SK-N-SH (cell line): ENCODE results near the gene MGAT5. TPM values are rescaled to one million over a fixed set of nuclear protein-coding genes. Genes with fewer than 3 reads are reported as not detected.

ENCODE experiments used
- CTCF ChIA-PET: fragments of 300-600, 350-600 bp; formaldehyde crosslinking; extraction: SDS; loops from one replicate; lab custom pipeline; 2021; lab: Yijun Ruan, JAX
- POLR2A ChIA-PET: fragments of 350-600 bp; sonication (Branson Sonifier 250); formaldehyde crosslinking; extraction: SDS; loops from one replicate; lab custom pipeline; 2020; ENCODE audit warnings: antibody characterized with exemption, inconsistent platforms; lab: Yijun Ruan, JAX
- DNase-seq: peaks from one replicate; pipeline ENCODE4 v3.0.0; 2012
- H2AFZ ChIP-seq: fragments of 200-600 bp; sonication (generic); 2 replicates; pipeline ENCODE4 v1.8.1; 2016; ENCODE audit warnings: antibody characterized with exemption, mild to moderate bottlenecking, low read depth
- H3F3A ChIP-seq: fragments of 200-600 bp; sonication (generic); replicated peaks from 2 replicates; pipeline ENCODE3; 2016; ENCODE audit warnings: antibody characterized with exemption, mild to moderate bottlenecking; ENCODE audit not compliant: insufficient read depth
- H3K27ac ChIP-seq, 2 experiments: fragments of 200-500 bp in 1 of 2; fragments of 200-600 bp in 1 of 2; sonication (Bioruptor generic) in 1 of 2; sonication (generic), shearing (Covaris generic) in 1 of 2; 2 replicates each; pipeline versions ENCODE4 v1.5.1 to v1.6.1; 2014 to 2016; ENCODE audit warnings: low read depth in 2 of 2, inconsistent platforms in 1 of 2, low read length in 1 of 2, mild to moderate bottlenecking in 1 of 2, mixed read lengths in 1 of 2
- H3K27me3 ChIP-seq: fragments of 200-600 bp; sonication (generic), shearing (Covaris generic); 2 replicates; pipeline ENCODE4 v1.6.1; 2016; ENCODE audit warnings: mixed run types; ENCODE audit not compliant: insufficient read depth
- H3K36me3 ChIP-seq, 2 experiments: fragments of 200-500 bp in 1 of 2; fragments of 200-600 bp in 1 of 2; sonication (Bioruptor generic) in 1 of 2; sonication (generic) in 1 of 2; replicated peaks in 1 of 2; 2 replicates each; pipeline versions ENCODE3 to v1.5.1; 2014 to 2016; ENCODE audit warnings: low read length in 1 of 2, mild to moderate bottlenecking in 1 of 2; ENCODE audit not compliant: insufficient read depth in 2 of 2, control insufficient read depth in 1 of 2
- H3K4me1 ChIP-seq, 2 experiments: fragments of 200-500 bp in 1 of 2; fragments of 200-600 bp in 1 of 2; sonication (Bioruptor generic) in 1 of 2; sonication (generic), shearing (Covaris generic) in 1 of 2; 2 replicates each; pipeline versions ENCODE4 v1.5.1 to v1.6.1; 2014 to 2016; ENCODE audit warnings: low read depth in 1 of 2, low read length in 1 of 2, mixed run types in 1 of 2; ENCODE audit not compliant: insufficient read depth in 2 of 2, control insufficient read depth in 1 of 2
- H3K4me2 ChIP-seq: fragments of 200-600 bp; sonication (generic), shearing (Covaris generic); 2 replicates; pipeline ENCODE4 v1.6.1; 2017; ENCODE audit warnings: mixed run types
- H3K4me3 ChIP-seq, 2 experiments: fragments of 200-500 bp in 1 of 2; fragments of 200-600 bp in 1 of 2; sonication (Bioruptor generic) in 1 of 2; sonication (generic), shearing (Covaris generic) in 1 of 2; 2 replicates each; pipeline versions ENCODE4 v1.5.1 to v1.8.1; 2014 to 2016; ENCODE audit warnings: low read depth in 2 of 2, inconsistent platforms in 1 of 2, low read length in 1 of 2, mild to moderate bottlenecking in 1 of 2, mixed read lengths in 1 of 2, moderate library complexity in 1 of 2
- H3K79me2 ChIP-seq: fragments of 200-600 bp; sonication (generic); 2 replicates; pipeline ENCODE4 v1.8.1; 2017; ENCODE audit warnings: mild to moderate bottlenecking; ENCODE audit not compliant: insufficient read depth
- H3K9ac ChIP-seq: fragments of 200-600 bp; sonication (generic); 2 replicates; pipeline ENCODE4 v1.6.1; 2017; ENCODE audit warnings: mixed run types
- H3K9me2 ChIP-seq: fragments of 200-600 bp; sonication (generic); 2 replicates; pipeline ENCODE4 v1.6.1; 2017; ENCODE audit warnings: mixed run types
- H3K9me3 ChIP-seq: fragments of 200-600 bp; sonication (generic); 2 replicates; pipeline ENCODE4 v1.6.1; 2017; ENCODE audit warnings: mixed run types, mild to moderate bottlenecking, moderate library complexity
- H4K20me1 ChIP-seq: fragments of 200-600 bp; sonication (generic); 2 replicates; pipeline ENCODE4 v1.6.1; 2017; ENCODE audit warnings: mild to moderate bottlenecking, mixed run types; ENCODE audit not compliant: insufficient read depth
- ELF1 ChIP-seq: IDR thresholded peaks from 2 replicates; pipeline ENCODE4 v1.4.0; 2012
- EZH2phosphoT487 ChIP-seq: fragments of 200-600 bp; sonication (generic); IDR thresholded peaks from 2 replicates; pipeline ENCODE4 v1.6.1; 2017; ENCODE audit warnings: low read depth, mixed run types, mild to moderate bottlenecking, antibody characterized with exemption, moderate library complexity, borderline replicate concordance
- FOXM1 ChIP-seq: IDR thresholded peaks from 2 replicates; pipeline ENCODE4 v1.4.0; 2012; ENCODE audit warnings: low read depth, mild to moderate bottlenecking
- GABPA ChIP-seq: IDR thresholded peaks from 2 replicates; pipeline ENCODE4 v1.4.0; 2012; ENCODE audit warnings: low read depth, mild to moderate bottlenecking
- GATA2 ChIP-seq: sonication (generic); formaldehyde crosslinking; IDR thresholded peaks from 2 replicates; pipeline ENCODE4 v1.5.0; 2020; ENCODE audit warnings: mild to moderate bottlenecking, missing genetic modification reagents
- NRF1 ChIP-seq: IDR thresholded peaks from 2 replicates; pipeline ENCODE4 v1.6.1; 2012; ENCODE audit warnings: low read depth, mild to moderate bottlenecking, low read length
- REST ChIP-seq: IDR thresholded peaks from 2 replicates; pipeline ENCODE4 v1.6.1; 2012; ENCODE audit warnings: mild to moderate bottlenecking, low read depth, low read length, moderate library complexity
- RFX5 ChIP-seq: IDR thresholded peaks from 2 replicates; pipeline ENCODE4 v1.6.1; 2012; ENCODE audit warnings: mild to moderate bottlenecking, improper control_type of control experiment, low read length
- SMC3 ChIP-seq: IDR thresholded peaks from 2 replicates; pipeline ENCODE4 v1.6.1; 2012; ENCODE audit warnings: low read depth, low read length, improper control_type of control experiment
- TAF1 ChIP-seq: IDR thresholded peaks from 2 replicates; pipeline ENCODE4 v1.6.1; 2012; ENCODE audit warnings: low read depth, mild to moderate bottlenecking, low read length, moderate library complexity, borderline replicate concordance
- TEAD4 ChIP-seq: IDR thresholded peaks from 2 replicates; pipeline ENCODE4 v1.4.0; 2012; ENCODE audit warnings: mild to moderate bottlenecking, borderline replicate concordance; ENCODE audit not compliant: insufficient read depth
- WGBS: methylation state at CpG from one replicate; pipeline ENCODE4 v1.1.6; 2017; ENCODE audit warnings: low lambda C conversion rate; 5-methylcytosine and 5-hydroxymethylcytosine counted together
- polyA plus RNA-seq, 3 experiments: library from polyadenylated mRNA; depleted of rRNA; stranded (reverse); fragments of >200 nt; gene quantifications; 2 replicates each; pipeline ENCODE4 v1.2.3, GENCODE V29; 2012
- TF ChIP-seq, protein P1 (sequence below): fragments of 150-350 bp; IDR thresholded peaks from 2 replicates; pipeline ENCODE4 v1.6.1; 2016; ENCODE audit warnings: mild to moderate bottlenecking, low read depth, low read length
- TF ChIP-seq, protein P2 (sequence below): IDR thresholded peaks from 2 replicates; pipeline ENCODE4 v1.4.0; 2012; ENCODE audit warnings: low read depth, borderline replicate concordance

MGAT5 gene
- polyA plus RNA-seq, 1 of the 3 experiments (the other 2 are of a cell fraction) = 18.2 TPM

DNA sequence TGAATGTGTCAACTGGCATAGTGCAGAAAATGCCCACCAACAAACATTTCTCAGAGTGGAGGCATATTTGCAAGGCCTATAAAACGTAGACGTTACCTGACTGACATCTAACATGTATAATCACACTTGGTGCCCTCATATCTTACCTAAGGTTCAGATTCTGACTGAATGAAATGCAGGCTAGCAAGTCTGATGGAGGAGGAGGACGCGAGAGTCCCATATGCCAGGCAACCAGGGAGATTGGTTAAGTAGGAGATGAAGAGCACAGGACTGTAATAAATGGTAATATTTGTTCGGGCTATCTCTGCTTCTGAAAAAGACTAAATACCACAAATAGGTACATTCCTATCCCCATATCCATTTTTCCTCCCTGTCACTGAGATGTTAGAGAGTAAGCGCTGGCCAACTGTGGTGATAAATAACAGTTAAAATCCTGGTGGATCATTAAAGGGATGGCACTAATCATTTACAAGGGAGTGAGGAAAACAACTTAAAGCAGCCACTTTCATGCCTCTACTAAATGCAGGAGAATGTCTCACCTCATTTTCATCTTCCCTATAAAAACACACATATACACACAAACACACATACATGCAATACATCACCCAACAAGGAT is 247.7 kb downstream of the MGAT5 start:
- ChIA-PET POLR2A (no interaction called here), CTCF (no interaction called here)
- Histone ChIP-seq H3K4me2 (no peak overlapping the region), H4K20me1 (no peaks in the 10 kb centered on the region), H3K9ac (no peak overlapping the region), H2AFZ (no peak overlapping the region), H3K4me3 (no peak overlapping the region), H3K4me1 (peaks cover 0 to 14% of the 10 kb centered on the region in 2 experiments; a peak in 1 of 4 replicates), H3K36me3 (no peaks in the 10 kb centered on the region), H3K9me2 (no peaks in the 10 kb centered on the region), H3K27ac (no peak overlapping the region), H3K27me3 (no peaks in the 10 kb centered on the region; the same call in 1 of the 2 replicates), H3F3A (no peaks in the 10 kb centered on the region), H3K9me3 (no peaks in the 10 kb centered on the region), H3K79me2 (no peaks in the 10 kb centered on the region)
- TF ChIP-seq, protein P1, sequence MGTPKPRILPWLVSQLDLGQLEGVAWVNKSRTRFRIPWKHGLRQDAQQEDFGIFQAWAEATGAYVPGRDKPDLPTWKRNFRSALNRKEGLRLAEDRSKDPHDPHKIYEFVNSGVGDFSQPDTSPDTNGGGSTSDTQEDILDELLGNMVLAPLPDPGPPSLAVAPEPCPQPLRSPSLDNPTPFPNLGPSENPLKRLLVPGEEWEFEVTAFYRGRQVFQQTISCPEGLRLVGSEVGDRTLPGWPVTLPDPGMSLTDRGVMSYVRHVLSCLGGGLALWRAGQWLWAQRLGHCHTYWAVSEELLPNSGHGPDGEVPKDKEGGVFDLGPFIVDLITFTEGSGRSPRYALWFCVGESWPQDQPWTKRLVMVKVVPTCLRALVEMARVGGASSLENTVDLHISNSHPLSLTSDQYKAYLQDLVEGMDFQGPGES = no peak
- TF ChIP-seq TEAD4 (no peak), NRF1 (no peak), RFX5 (no peak), REST (no peak), EZH2phosphoT487 (no peak), GATA2 (CRISPR knock-in tag) (no peak), FOXM1 (no peak), TAF1 (no peak), SMC3 (no peak), GABPA (no peak), ELF1 (no peak)
- TF ChIP-seq, protein P2, sequence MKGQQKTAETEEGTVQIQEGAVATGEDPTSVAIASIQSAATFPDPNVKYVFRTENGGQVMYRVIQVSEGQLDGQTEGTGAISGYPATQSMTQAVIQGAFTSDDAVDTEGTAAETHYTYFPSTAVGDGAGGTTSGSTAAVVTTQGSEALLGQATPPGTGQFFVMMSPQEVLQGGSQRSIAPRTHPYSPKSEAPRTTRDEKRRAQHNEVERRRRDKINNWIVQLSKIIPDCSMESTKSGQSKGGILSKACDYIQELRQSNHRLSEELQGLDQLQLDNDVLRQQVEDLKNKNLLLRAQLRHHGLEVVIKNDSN = no peak
- 42% methylated on average over 6 of the region's 6 CpGs for WGBS
- no peak for DNase-seq
